NCI-H146 treated with DMSO at 0.1 percent for 48 hours (cell line): ENCODE results near the gene SLC25A47.
"Not testable (repeated sequence)": the region's sequence is repeated elsewhere in the genome, so short reads cannot be mapped to it uniquely, and the experiment has no call there.

ENCODE experiments used
- DNase-seq: peaks from one replicate; lab custom pipeline; 2025; ENCODE audit not compliant: unreplicated experiment; lab: John Stamatoyannopoulos, UW

Gene SLC25A47

DNA sequence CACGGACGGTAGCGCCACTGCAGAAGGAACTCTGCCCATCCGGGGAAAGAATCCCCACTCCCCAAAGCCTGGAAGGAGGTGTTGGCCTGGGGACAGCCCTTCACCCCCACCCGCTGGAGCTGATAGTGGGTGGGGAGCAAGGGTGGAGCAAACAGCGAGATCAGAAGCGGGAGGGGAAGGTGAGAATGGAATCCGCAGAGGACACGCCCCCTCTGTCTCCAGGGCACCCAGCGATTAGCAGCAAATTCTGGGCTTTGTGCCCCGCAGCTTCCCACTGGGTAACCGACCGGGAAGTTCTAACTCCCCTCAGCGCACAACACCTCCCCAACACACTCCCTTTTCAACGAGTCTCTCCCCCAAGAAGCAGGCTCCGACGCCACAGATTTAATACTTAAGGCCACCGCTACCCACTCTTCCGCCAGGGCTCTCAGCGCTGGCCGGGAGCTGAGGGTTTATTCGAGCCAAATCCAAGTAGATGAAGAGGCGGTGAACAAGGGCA lies 18.3 kb upstream of the SLC25A47 start:
- DNase-seq = peak; percentile 47

DNA sequence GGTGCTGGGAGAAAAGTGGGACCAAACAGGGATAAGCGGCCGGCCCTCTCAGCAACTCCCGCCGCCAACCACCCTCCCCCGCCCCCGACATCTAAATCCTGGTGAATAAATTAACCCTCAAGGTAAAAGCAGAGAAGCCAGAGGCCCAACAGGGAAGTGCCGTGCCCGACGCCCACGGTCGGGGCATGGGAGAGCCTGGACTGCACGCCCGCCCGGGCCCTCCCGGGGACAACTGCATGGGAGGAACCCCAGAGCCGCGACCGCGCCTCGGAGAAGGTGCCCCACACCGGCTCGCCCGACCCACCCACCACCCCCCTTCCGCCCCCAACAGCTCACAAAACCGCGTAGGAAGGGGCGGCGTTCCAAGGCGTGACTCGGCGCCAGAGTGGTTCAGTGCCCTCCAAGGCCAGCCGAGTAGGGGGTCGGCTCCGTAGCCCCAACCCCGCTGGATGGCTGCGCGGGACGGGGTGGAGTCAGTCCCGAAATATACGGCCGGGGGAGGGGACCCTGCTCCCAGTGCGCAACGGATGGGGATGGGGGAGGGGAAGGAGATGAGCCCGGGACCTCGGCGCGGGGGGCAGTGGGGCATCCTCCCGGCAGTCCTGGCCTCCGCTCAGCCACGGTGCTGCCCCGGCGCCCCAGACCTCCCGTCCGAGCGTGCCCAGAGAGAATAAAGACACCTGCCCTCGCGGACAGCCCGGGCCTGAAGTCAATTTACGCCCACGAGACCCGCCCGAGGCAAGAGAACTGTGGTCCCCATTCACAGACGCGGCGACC lies 17.6 kb upstream of the SLC25A47 start:
- DNase-seq = no peak

DNA sequence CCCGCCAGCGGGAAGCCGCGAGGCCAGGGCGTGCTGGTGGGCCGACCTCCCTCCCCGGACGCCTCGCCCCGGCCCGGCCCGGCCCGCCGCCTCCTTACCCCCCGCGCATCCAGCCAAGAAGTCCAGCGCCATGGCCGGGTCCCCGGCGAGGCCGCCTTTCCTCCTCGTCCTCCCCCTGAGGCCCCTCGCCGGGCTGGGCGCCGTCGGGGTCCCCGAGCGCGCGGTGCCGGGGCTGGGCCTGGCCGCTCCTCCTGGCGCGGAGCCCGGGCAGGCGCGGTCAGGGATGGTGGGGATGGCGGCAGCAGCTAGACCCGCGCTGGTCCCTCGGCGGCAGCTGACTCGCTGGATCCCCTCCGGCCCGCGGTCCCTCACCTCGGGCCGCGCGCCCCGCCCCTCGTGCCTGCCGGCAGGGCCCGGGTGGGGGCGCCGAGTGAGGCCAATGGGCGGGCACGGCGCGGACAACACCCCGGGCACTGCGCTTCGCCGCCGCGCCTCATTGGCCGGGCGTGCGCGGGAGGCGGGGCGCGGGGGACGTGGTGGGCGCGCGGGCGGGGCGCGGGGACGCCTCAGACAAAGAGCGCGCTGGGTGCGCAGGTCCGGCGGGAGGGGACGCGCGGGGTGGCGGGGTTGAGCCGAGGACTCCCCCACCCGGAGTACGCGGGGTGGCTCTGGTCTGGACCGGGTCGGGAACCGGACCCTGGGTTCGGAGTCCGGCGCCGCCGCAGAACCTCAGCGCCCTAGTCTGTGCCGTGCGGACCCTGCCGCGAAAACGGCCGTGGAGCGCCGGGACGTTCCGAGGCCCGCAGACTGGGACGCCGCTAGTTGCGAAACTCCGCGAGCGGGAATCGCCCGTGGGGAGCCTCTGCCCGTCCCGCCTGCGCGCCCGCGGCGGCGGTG lies 16.8 kb upstream of the SLC25A47 start, which contains the start of gene SLC25A29:
SLC25A29 (minus strand) TSS at position 344 of the 897 bp plus-strand sequence; CDS start at position 132, 212 bp downstream.
- peak; percentile 72 for DNase-seq

DNA sequence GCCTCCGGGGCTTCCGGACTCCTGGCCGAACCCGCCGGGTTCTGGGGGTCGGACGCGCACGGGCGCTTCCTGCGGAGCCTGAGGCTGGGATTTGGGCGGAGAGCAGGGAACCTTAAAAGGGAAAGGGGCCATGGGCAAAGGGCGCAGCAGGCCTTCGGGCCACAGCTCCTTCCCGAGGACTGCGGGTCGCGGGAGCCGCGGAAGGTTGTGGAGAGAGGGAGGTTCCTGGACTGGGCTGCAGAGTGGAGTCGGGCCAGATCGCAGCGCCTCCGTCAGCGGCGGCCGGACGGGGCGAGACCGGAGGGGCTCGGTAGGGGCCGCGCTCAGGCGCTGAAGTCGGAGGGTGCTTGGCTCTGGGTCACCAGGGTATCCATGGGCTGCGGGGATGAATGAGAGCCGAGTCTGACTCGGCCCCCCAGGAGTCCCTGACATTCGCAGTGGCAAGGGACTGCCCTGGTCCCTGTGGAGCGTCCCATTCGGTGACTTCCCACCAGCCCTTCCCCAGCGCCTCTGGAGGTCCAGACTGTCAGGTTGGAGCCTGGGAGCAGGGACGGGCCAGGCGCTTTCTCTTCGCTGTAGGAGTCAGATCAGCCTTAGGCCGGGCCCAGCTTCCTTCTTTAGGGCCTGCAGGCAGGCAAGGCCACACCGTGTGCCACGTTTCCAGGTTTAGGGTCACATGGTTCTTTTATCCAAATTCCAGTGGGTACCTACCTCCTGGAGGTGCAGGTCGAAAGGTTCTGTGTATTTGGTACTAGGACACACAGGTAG lies 16.0 kb upstream of the SLC25A47 start:
- no peak for DNase-seq

DNA sequence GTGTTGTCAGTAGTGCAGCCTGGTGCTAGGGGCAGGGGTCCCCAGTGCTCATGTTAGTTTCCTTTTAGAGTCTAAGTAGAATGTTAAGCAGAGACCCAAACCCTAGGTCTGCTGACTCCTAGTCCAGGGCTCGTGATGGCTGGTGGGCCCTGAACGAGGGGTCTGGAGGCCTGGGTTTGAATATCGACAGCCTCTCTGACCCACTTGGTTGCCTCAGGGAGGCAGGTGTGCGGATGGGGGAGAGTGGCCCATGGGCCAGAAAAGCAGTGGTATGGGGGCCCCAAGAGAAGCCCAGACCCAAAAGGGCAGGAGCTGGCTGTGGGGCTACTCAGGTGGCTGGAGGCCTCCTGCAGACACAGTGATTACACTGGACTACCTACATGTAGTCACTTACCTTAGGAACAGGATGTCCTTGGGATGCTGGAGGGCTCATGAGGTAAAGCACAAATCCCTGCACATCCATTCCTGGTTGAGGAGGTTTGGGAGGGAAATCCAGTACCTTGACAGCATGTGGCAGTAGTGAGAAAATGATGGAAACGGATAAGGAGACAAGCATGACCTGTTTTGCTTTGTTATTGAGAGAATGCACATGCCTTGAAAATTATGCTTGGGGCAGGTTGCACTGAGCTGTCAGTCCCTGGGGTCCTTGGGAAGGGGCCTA lies 15.2 kb upstream of the SLC25A47 start:
- DNase-seq = no peak

DNA sequence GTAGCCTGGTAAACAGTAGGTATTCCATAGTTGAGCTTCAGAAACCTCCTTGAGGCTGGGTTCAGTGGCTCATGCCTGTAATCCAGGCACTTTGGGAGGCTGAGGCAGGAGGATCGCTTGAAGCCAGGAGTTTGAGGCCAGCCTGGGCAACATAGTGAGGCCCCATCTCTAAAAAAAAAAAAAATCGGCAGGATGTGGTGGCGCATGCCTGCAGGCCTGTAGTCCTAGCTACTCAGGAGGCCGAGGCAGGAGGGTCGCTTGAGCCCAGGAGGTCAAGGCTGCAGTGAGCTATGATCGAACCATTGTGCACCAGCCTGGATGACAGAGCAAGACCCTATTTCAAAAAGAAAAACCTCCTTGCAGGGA lies 14.7 kb upstream of the SLC25A47 start:
- not testable (repeated sequence) for DNase-seq

DNA sequence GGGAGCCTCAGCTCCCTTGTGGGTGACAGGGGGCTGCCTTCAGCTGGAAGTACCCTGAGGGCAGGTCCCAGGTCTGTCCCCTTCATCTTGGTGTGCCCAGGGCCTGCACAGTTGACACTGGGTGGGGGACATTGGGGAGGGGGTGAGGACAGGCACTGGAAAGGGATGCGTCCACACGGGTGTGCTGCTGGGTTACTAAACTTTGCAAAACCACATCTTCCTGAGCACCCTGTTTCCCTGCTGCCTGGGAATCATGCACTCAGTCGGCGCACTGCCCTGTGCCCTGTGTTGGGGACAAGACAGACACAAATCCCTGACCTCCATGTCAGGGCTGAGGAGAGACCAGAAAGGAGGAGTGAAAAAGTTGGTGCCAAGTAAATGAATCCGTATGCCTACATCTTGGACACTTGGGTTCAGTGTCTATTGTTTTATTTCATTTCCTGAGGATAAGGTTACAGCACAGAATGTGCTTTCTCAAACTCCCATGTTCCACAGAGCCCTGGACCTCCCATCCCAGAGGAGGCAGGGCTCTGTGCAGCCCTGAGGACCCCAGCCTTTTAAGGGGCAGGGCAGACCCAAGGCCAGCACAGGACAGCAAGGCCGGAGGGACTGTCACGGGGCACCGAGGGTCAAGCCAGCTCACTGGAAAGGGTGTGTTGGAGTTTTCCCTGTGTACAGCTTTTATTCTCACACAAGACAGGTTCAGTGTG lies 14.0 kb upstream of the SLC25A47 start:
- no peak for DNase-seq

DNA sequence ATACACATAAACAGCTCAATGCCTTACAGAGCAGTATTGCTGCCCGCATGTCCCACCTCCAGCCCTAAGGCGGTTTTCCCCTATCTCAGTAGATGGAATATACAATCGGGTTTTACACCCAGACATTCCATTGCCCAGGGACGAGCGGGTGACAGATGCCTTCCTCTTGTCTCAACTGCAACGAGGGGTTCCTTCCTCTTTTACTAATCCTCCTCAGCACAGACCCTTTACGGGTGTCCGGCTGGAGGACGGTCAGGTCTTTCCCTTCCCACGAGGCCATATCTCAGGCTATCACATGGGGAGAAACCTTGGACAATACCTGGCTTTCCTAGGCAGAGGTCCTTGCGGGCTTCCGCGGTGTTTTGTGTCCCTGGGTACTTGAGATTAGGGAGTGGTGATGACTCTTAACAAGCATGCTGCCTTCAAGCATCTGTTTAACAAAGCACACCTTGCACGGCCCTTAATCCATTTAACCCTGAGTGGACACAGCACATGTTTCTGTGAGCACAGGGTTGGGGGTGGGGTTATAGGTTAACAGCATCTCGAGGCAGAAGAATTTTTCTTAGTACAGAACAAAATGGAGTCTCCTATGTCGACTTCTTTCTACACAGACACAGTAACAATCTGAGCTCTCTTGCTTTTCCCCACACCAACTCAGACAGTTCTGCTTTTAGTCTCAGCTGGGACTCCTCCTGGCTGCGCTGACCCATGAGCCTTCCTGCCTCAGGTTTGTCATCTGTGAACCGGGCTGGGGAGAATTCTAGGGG lies 10.8 kb upstream of the SLC25A47 start:
- not testable (repeated sequence) for DNase-seq

DNA sequence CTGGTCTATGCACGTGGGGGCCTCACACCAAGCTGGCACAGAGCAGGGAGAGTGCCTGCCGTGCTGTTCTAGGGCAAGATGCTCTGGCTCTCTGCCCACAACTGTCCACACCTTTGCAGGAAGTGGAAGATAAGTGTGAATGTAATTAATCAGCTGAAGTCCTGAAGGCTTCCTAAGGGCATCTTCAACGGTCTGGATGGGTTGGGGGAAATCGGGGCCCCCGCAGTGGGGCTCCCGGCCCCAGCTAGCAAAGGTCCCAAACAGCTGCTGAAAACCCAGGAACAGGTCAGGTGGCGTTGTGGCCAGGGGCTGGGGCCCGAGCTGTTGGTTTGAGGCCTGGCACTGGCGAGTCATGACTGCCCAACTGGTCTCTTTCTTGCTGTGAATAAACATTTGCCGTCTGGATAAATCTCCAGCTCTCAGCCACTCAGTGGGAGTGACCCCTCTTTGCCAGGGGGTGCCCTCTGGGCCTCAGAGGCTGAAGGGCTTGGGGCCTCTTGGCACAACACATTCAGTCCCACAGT lies 10.2 kb upstream of the SLC25A47 start:
- DNase-seq = no peak

DNA sequence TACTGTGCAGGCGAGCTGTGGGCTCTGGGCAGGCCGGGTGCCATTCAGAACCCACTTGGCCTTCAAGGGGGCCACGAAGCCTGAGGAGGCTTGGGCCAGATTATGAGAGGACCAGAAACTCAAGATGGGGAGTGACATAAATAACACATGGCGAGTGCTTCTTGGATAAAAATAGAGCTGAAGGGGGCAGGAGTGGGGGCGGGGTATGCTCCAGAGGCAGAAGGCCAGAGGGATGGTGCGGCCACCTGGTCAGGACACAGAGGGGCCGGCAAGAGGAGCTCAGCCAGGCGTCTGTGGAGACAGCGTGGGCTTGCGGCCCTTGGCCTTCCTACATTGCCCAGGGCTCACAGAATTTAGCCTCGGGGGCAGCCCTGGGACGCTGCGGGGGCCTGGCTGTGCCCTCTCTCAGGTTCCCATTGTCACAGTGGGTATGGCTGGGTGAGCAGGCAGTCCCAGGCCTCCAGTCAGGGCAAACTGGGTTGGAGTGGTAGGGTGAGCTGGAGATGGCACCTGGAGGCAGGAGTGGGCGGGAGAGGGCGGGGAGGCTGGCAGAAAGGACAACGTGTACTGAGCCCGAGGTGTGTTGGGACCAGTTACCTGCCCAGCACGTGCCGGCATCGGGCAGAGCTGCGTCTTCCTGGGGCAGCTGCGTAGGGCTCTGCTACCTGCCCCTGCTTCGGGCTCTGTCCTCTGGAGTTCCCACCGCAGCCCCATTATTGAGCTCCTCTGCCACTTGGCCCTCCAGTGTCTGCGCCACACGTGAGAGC lies 9.5 kb upstream of the SLC25A47 start:
- no peak for DNase-seq

DNA sequence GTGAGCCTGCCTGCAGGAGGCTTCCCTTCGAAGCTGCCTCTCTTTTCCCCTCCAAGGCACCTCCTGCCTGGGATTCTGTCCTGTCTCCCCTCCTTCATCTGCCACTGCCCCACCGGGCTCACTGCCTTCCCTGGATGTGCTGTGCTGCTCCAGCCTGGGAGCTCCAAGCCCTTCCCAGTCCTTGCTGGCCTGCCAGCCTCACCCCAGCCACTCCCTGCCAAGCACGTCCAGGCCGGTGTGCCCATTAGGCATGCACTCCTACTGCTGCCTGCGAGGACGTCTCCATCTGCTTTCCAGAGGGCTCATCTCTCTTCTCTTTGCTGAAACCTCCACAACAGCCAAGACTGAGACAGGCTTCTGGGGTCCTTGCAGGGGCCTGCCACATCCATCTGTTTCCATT lies 8.4 kb upstream of the SLC25A47 start:
- DNase-seq = no peak

DNA sequence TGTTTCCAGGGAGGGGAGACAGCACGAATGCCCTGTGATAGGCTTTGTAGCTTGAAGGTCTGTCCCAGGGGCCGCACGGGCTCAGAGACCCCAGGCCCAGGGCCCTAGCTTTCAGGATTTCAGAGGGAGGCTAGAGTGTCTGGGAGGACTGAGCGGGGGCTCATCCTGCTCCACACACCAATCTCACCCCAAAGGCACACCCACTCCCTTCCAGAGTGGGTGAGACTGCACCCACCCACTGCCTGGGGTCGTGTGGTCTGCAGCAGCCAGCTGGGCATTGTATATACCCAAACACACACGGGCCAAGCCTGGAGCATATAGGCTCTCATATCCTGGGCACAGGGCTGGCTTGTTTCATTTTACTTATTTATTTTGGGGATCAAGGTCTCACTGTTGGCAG lies 5.8 kb upstream of the SLC25A47 start:
- DNase-seq = no peak

DNA sequence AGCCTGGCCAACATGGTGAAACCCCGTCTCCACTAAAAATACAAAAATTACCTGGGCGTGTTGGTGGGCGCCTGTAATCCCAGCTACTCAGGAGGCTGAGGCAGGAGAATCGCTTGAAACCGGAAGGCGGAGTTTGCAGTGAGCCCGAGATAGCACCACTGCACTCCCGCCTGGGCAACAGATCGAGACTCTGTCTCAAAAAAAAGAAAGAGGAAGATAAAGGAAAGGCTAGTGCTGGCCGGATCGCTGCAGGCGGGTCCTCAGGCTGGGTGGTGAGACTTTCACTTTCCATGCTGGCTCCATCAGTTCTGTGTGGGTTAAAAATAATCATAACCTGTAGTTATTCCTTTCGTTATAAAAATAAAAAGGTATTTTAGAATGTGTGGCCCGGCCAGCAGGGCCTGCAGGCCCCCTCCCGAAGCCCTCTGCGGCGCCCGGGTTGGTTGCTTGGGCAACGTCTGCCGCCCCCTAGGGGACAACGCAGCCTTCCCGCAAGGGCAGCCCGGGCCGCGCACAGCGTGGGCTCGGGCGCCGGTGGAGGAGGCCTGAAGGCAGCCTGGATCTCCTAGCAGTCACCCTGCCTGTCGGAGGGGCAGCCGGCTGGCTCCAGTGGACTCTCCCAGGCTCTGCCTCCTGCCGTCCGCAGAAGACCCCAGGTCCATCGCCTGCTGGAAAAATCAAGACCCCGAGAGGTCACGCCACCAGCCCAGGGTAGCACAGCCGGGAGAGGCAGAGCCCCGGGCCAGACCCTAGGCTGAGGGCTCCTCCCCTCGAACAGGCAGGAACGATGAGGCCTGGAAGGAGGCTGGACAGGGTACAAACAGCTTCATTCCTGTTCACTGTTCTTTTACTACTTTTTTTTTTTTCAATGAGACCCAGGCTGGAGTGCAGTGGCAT lies 5.0 kb upstream of the SLC25A47 start:
- DNase-seq = no peak

DNA sequence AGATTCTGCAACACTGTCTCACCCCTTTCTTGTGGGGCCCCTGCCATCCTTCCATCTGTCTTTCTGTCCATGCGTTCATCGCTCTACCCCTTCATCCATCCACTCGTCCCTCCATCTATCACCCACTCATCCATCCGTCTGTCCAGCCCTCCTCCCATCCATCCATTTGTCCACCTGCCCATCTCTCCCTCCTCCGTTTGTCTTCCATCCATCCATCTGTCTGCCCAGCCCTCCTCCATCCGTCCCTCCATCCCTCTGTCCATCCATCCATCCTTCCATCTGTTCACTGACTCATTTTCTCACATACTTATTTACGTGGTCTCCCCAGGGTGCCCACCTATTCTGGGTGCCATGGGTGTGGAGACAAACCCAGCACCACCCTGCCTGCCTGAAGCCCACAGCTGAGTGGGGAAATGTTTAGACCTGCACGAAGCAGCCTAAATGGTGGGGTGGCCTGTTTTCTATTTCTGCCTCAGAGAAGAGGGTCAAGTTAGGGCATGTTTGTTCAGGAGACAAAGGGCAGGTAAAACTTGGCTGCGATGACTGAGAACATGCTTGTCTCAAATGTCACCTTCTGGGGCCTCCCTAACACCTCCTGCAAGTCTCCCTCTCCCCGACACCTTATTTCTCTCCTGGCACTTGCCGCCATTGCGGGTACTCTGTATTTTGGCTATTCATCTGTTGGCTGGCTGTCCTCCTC lies 2.8 kb upstream of the SLC25A47 start:
- no peak for DNase-seq

DNA sequence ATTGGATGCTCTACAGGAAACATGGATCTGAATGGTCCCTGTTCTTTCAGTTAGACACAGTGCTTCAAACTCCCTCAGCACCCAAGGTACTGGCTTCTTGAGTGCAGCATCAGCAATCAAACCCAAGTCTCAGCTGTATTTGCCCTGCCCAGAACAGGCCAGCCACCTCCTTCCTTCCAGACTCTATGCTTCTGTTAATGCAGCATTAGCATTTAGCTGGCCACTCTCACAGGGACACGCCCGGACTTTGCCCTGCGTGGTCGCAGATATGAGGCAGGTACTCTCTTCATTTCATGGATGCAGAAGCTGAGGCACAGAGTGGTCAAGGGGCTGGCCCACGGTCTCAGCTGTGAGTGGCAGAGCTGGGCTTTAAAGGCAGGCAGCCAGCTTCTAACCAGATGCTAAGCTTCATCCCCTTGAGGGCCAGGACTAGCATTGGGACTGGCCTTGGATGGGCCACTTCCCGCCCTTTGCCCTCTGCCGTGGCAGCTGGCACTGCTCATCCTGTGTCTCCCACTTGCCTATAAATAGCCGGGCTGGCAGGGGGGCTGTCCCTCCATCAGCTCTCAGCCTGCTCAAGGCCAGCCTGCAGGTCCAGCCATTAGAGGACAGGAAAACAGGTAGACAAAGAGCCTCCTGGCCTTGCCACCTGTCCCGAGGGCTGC lies 1.5 kb upstream of the SLC25A47 start:
- peak; percentile 47 for DNase-seq
